Progenitor cell of endocrine pancreas (in vitro differentiated cells): ENCODE results near the gene APRT. TPM values are rescaled to one million over a fixed set of nuclear protein-coding genes. Genes with fewer than 3 reads are reported as not detected.

ENCODE experiments used
- DNase-seq: peaks from one replicate; pipeline ENCODE4 v3.0.0; 2021; ENCODE audit warnings: low spot score; ENCODE audit not compliant: unreplicated experiment
- H3K27ac Mint-ChIP-seq: 2 replicates; pipeline ENCODE4 v1.8.0; 2021; ENCODE audit warnings: mild to moderate bottlenecking, moderate library complexity, mixed read lengths
- H3K27me3 Mint-ChIP-seq: 2 replicates; pipeline ENCODE4 v1.8.0; 2021; ENCODE audit warnings: mixed read lengths
- H3K36me3 Mint-ChIP-seq: 2 replicates; pipeline ENCODE4 v1.8.0; 2022; ENCODE audit warnings: mixed read lengths; ENCODE audit not compliant: insufficient read depth
- H3K4me1 Mint-ChIP-seq: 2 replicates; pipeline ENCODE4 v1.8.0; 2021; ENCODE audit warnings: low read depth, mixed read lengths
- H3K4me3 Mint-ChIP-seq: 2 replicates; pipeline ENCODE4 v1.8.0; 2021; ENCODE audit warnings: low read depth, mild to moderate bottlenecking, moderate library complexity, mixed read lengths
- H3K9me3 Mint-ChIP-seq: 2 replicates; pipeline ENCODE4 v1.8.0; 2021; ENCODE audit warnings: low read depth, mixed read lengths
- CTCF ChIP-seq: fragments of 200-600 bp; sonication (generic); IDR thresholded peaks from one replicate; pipeline ENCODE4 v1.5.0; 2021; ENCODE audit warnings: antibody characterized with exemption, mild to moderate bottlenecking; ENCODE audit not compliant: unreplicated experiment
- total RNA-seq: library from RNA; stranded (reverse); gene quantifications from 2 replicates; pipeline ENCODE4 v1.2.1, GENCODE V29; 2021

APRT gene
- total RNA-seq, 1 donor from 2014 or later, result 100 TPM

- no peaks in the 10 kb centered on the region for H3K36me3 Mint-ChIP-seq
- no peak overlapping the region for H3K4me3 Mint-ChIP-seq
- TF ChIP-seq CTCF, result no peak
- H3K4me1 Mint-ChIP-seq, result no peaks in the 10 kb centered on the region
- DNase-seq, result no peak
- peaks cover 25% of the 10 kb centered on the region for H3K27me3 Mint-ChIP-seq
- no peak overlapping the region for H3K27ac Mint-ChIP-seq
- no peaks in the 10 kb centered on the region for H3K9me3 Mint-ChIP-seq
Measured at GRCh38 chr16:88787579-88788314, 24.0 kb downstream of the APRT start.

GRCh38 chr16:88785106-88785924 lies 26.4 kb downstream of the APRT start, which contains the start of gene PIEZO1:
Gene PIEZO1, minus strand, starts transcription at chr16:88785220. Its CDS starts 256 bp downstream, at chr16:88784964.
- H3K9me3 Mint-ChIP-seq, result no peaks in the 10 kb centered on the region
- H3K27me3 Mint-ChIP-seq, result peaks cover 30% of the 10 kb centered on the region
- H3K4me3 Mint-ChIP-seq, result peak within 1 kb of the TSS; percentile 71
- peak within 1 kb of the TSS; percentile 84 for H3K27ac Mint-ChIP-seq
- no peak for DNase-seq
- H3K36me3 Mint-ChIP-seq, result no peaks in the 10 kb centered on the region
- TF ChIP-seq CTCF, result peak; percentile 82
- no peaks in the 10 kb centered on the region for H3K4me1 Mint-ChIP-seq

GRCh38 chr16:88784856-88785105 lies 26.9 kb downstream of the APRT start:
- no peaks in the 10 kb centered on the region for H3K36me3 Mint-ChIP-seq
- no peak for TF ChIP-seq CTCF
- H3K27me3 Mint-ChIP-seq, result peaks cover 28% of the 10 kb centered on the region
- H3K9me3 Mint-ChIP-seq, result no peaks in the 10 kb centered on the region
- no peak overlapping the region for H3K4me3 Mint-ChIP-seq
- peaks cover 3% of the 10 kb centered on the region for H3K4me1 Mint-ChIP-seq
- H3K27ac Mint-ChIP-seq, result no peak overlapping the region
- DNase-seq, result no peak

GRCh38 chr16:88784074-88784855 lies 27.5 kb downstream of the APRT start:
- peak; percentile 55 for TF ChIP-seq CTCF
- H3K27me3 Mint-ChIP-seq, result peaks cover 28% of the 10 kb centered on the region
- peaks cover 3% of the 10 kb centered on the region for H3K4me1 Mint-ChIP-seq
- H3K4me3 Mint-ChIP-seq, result peak overlapping the region; percentile 71
- H3K27ac Mint-ChIP-seq, result peak overlapping the region; percentile 84
- DNase-seq, result peak; percentile 62
- no peaks in the 10 kb centered on the region for H3K36me3 Mint-ChIP-seq
- no peaks in the 10 kb centered on the region for H3K9me3 Mint-ChIP-seq
